ENCODE measurements around the gene PKP1. TPM values are rescaled to one million over a fixed set of nuclear protein-coding genes. Genes with fewer than 3 reads are reported as not detected.

PKP1 gene
- total and polyA plus RNA-seq, 2 donors (not counting 3 experiments of a cell fraction or from before 2014, with no cell fraction given) = 0.01 TPM; not detected in 1

DNA sequence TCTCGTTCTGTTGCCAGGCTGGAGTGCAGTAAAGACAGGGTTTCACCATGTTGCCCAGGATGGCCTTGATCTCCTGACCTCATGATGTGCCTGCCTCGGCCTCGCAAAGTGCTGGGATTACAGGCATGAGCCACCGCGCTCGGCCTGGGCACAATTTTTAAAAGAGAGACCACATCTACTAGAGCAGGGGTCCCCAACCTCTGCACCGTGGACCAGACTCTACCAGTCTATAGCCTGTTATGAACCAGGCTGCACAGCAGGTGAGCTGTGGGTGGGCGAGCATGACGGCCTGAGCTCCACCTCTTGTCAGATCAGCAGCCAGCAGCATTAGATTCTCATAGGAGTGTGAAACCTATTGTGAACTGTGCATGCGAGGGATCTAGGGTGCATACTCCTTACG lies 73.4 kb downstream of the PKP1 start:
- Histone ChIP-seq H3K79me2 (ENCODE audit: control insufficient read depth, insufficient read depth, low read length) (no peaks in the 10 kb centered on the region), H3K9me1 (replicated peaks; ENCODE audit: control insufficient read depth, extremely low read depth, insufficient read depth, low read length) (no peaks in the 10 kb centered on the region), H3K9ac (replicated peaks; ENCODE audit: extremely low read depth, insufficient read depth, low read length) (no peak overlapping the region), H4K20me1 (replicated peaks; ENCODE audit: control insufficient read depth, extremely low read depth, insufficient read depth, low read length) (no peaks in the 10 kb centered on the region), H3K4me3 (replicated peaks in 1 of 3; ENCODE audit: insufficient read depth in 1 of 3, low read depth in 1 of 3, low read length in 3 of 3) (no peak overlapping the region), H3K9me3 (replicated peaks; ENCODE audit: control insufficient read depth, insufficient read depth, low read length) (no peaks in the 10 kb centered on the region), H3K4me1 (ENCODE audit: control insufficient read depth, extremely low read depth, insufficient read depth, low read length) (peaks cover 6% of the 10 kb centered on the region), H3K36me3 (ENCODE audit: control insufficient read depth in 2 of 2, extremely low read depth in 1 of 2, insufficient read depth in 2 of 2, low read length in 2 of 2) (no peaks in the 10 kb centered on the region), H3K27ac (ENCODE audit: insufficient read depth, low read depth, low read length) (no peak overlapping the region), H3K4me2 (ENCODE audit: insufficient read depth, low read length) (no peak overlapping the region), H2AFZ (ENCODE audit: low read depth, low read length) (no peak overlapping the region), H3K27me3 (ENCODE audit: control insufficient read depth in 2 of 2, insufficient read depth in 2 of 2, low read length in 2 of 2) (peaks cover 0 to 2% of the 10 kb centered on the region in 2 experiments)
- BruUV-seq (replicated peaks) = no TSS peak
- FAIRE-seq (no peak), DNase-seq (ENCODE audit: low read depth, low spot score) (no peak)
- intact Hi-C loops (cut with micrococcal nuclease) = loop anchor here (1.0 kb wide), 1 partner anchor 28 kb away; no protein-coding TSS in a partner anchor
- dilution Hi-C loops (cut with MboI; ENCODE audit: extremely low pct_ligation_motif_present, low sequenced_read_pairs) = no loop called here
- CTCF ChIA-PET = no interaction called here
- POLR2A ChIA-PET = no interaction called here
- TF ChIP-seq FOS (IDR thresholded peaks at IDR 0.05; ENCODE audit: borderline replicate concordance, insufficient read depth, low read length) (no peak), POLR2AphosphoS5 (IDR thresholded peaks at IDR 0.05; ENCODE audit: insufficient read depth, low read depth, low read length) (no peak), EZH2 (IDR thresholded peaks at IDR 0.05; ENCODE audit: borderline replicate concordance, low read depth, low read length, severe bottlenecking) (no peak), POLR2A (IDR thresholded peaks at IDR 0.05; ENCODE audit: low read depth, low read length) (no peak), MAX (IDR thresholded peaks at IDR 0.05; ENCODE audit: insufficient read depth, insufficient read length) (no peak)

DNA sequence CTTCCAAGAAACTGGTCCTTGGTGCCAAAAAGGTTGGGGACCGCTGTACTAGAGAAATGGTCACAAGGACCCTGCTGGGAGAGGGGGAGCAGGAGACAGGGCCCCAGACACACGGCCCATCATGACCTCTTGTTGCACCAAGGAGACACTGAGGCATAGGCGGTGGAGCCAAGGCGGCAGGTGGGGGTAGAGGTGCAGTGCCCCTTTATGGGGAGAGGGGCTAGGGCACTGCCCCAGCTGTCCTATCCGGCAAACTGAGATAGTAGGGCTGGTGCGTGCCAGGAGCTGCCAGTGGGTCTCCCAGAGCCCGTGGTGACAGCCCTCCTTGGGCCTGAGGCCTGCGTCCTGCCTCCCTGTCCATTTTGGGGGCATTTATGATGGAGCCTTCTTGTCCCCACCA lies 73.9 kb downstream of the PKP1 start:
- Histone ChIP-seq H3K27ac (ENCODE audit: insufficient read depth, low read depth, low read length) (no peak overlapping the region), H3K4me3 (replicated peaks in 1 of 3; ENCODE audit: insufficient read depth in 1 of 3, low read depth in 1 of 3, low read length in 3 of 3) (no peak overlapping the region)
- FAIRE-seq = no peak

More for the DNA sequence above, 73.9 kb downstream of the PKP1 start:
- no peaks in the 10 kb centered on the region for H3K9me1 ChIP-seq (replicated peaks; ENCODE audit: control insufficient read depth, extremely low read depth, insufficient read depth, low read length)
- peaks cover 6% of the 10 kb centered on the region for H3K4me1 ChIP-seq (ENCODE audit: control insufficient read depth, extremely low read depth, insufficient read depth, low read length)
- no peak overlapping the region for H2AFZ ChIP-seq (ENCODE audit: low read depth, low read length)
- H3K9me3 ChIP-seq (replicated peaks; ENCODE audit: control insufficient read depth, insufficient read depth, low read length) = no peaks in the 10 kb centered on the region
- H3K36me3 ChIP-seq (ENCODE audit: control insufficient read depth in 2 of 2, extremely low read depth in 1 of 2, insufficient read depth in 2 of 2, low read length in 2 of 2) = no peaks in the 10 kb centered on the region
- TF ChIP-seq MYC (IDR thresholded peaks at IDR 0.05; ENCODE audit: low read depth, low read length) (no peak), JUN (IDR thresholded peaks at IDR 0.05; ENCODE audit: borderline replicate concordance, insufficient read depth, insufficient read length, low read depth) (no peak), EZH2 (IDR thresholded peaks at IDR 0.05; ENCODE audit: borderline replicate concordance, low read depth, low read length, severe bottlenecking) (no peak), POLR2AphosphoS5 (IDR thresholded peaks at IDR 0.05; ENCODE audit: insufficient read depth, low read depth, low read length) (no peak), POLR2A (IDR thresholded peaks at IDR 0.05; ENCODE audit: low read depth, low read length) (no peak), MAX (IDR thresholded peaks at IDR 0.05; ENCODE audit: insufficient read depth, insufficient read length) (no peak), GATA2 (IDR thresholded peaks at IDR 0.05; ENCODE audit: insufficient read depth, insufficient read length, low read depth, low read length) (no peak), FOS (IDR thresholded peaks at IDR 0.05; ENCODE audit: borderline replicate concordance, insufficient read depth, low read length) (no peak)
- TF ChIP-seq, protein P1, sequence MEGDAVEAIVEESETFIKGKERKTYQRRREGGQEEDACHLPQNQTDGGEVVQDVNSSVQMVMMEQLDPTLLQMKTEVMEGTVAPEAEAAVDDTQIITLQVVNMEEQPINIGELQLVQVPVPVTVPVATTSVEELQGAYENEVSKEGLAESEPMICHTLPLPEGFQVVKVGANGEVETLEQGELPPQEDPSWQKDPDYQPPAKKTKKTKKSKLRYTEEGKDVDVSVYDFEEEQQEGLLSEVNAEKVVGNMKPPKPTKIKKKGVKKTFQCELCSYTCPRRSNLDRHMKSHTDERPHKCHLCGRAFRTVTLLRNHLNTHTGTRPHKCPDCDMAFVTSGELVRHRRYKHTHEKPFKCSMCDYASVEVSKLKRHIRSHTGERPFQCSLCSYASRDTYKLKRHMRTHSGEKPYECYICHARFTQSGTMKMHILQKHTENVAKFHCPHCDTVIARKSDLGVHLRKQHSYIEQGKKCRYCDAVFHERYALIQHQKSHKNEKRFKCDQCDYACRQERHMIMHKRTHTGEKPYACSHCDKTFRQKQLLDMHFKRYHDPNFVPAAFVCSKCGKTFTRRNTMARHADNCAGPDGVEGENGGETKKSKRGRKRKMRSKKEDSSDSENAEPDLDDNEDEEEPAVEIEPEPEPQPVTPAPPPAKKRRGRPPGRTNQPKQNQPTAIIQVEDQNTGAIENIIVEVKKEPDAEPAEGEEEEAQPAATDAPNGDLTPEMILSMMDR (IDR thresholded peaks at IDR 0.05; ENCODE audit: extremely low read depth in 1 of 2, insufficient read depth in 1 of 2, low read depth in 1 of 2, low read length in 2 of 2) = no peak
- ChIA-PET CTCF (interaction anchor here (6.8 kb wide), 1 partner anchor 104 kb away, joined by 109 read pairs; no protein-coding TSS in a partner anchor), POLR2A (no interaction called here)
- no TSS peak for BruUV-seq (replicated peaks)
- DNase-seq (ENCODE audit: low read depth, low spot score) = no peak
- H3K9ac ChIP-seq (replicated peaks; ENCODE audit: extremely low read depth, insufficient read depth, low read length) = no peak overlapping the region
- H3K27me3 ChIP-seq (ENCODE audit: control insufficient read depth in 2 of 2, insufficient read depth in 2 of 2, low read length in 2 of 2) = peaks cover 0 to 2% of the 10 kb centered on the region in 2 experiments
- no peak overlapping the region for H3K4me2 ChIP-seq (ENCODE audit: insufficient read depth, low read length)
- H3K79me2 ChIP-seq (ENCODE audit: control insufficient read depth, insufficient read depth, low read length) = no peaks in the 10 kb centered on the region
- intact Hi-C loops (cut with micrococcal nuclease) = no loop called here
- dilution Hi-C loops (cut with MboI; ENCODE audit: extremely low pct_ligation_motif_present, low sequenced_read_pairs) = no loop called here
- H4K20me1 ChIP-seq (replicated peaks; ENCODE audit: control insufficient read depth, extremely low read depth, insufficient read depth, low read length) = no peaks in the 10 kb centered on the region
